Measurements from ENCODE around the gene P4HB.

P4HB gene

GRCh38 chr17:81810892-81811704 is 49.2 kb downstream of the P4HB start:
- POLR2A ChIA-PET (ENCODE audit: low non-redundant PET) = no interaction called here
- no peak for DNase-seq (ENCODE audit: low spot score)
- H3K27ac ChIP-seq = no peak overlapping the region
- TF ChIP-seq CTCF (conservative IDR thresholded peaks at IDR 0.05; ENCODE audit: low read depth) = no peak
- CTCF ChIA-PET = interaction anchor here (1.4 kb wide), 1 partner anchor 11 kb away, joined by 3 read pairs; no protein-coding TSS in a partner anchor

- DNase-seq (ENCODE audit: low spot score) = no peak
- H3K27ac ChIP-seq = no peak overlapping the region
- CTCF ChIA-PET = no interaction called here
- POLR2A ChIA-PET (ENCODE audit: low non-redundant PET) = no interaction called here
- TF ChIP-seq CTCF (conservative IDR thresholded peaks at IDR 0.05; ENCODE audit: low read depth) = no peak
Measured at GRCh38 chr17:81810476-81810875, 49.9 kb downstream of the P4HB start.

GRCh38 chr17:81809556-81809998 is 50.8 kb downstream of the P4HB start:
- no peak overlapping the region for H3K27ac ChIP-seq
- POLR2A ChIA-PET (ENCODE audit: low non-redundant PET) = no interaction called here
- CTCF ChIA-PET = no interaction called here
- no peak for TF ChIP-seq CTCF (conservative IDR thresholded peaks at IDR 0.05; ENCODE audit: low read depth)
- no peak for DNase-seq (ENCODE audit: low spot score)

- TF ChIP-seq CTCF (conservative IDR thresholded peaks at IDR 0.05; ENCODE audit: low read depth) = 0 out of 2 replicates have a peak, but pooled peaks have one; percentile 11
- CTCF ChIA-PET = interaction anchor here (0.7 to 1.0 kb wide), 2 partner anchors 73 to 382 kb away, joined by 3 read pairs; no protein-coding TSS in a partner anchor
Measured at GRCh38 chr17:81808778-81809555, 51.4 kb downstream of the P4HB start.

GRCh38 chr17:81807839-81808238 is 52.5 kb downstream of the P4HB start:
- no peak for DNase-seq (ENCODE audit: low spot score)
- no peak for TF ChIP-seq CTCF (conservative IDR thresholded peaks at IDR 0.05; ENCODE audit: low read depth)
- ChIA-PET CTCF (interaction anchor here (0.5 to 1.0 kb wide), 4 partner anchors 18 to 383 kb away, joined by 3 read pairs; no protein-coding TSS in a partner anchor), POLR2A (ENCODE audit: low non-redundant PET) (no interaction called here)
- H3K27ac ChIP-seq = no peak overlapping the region

More at GRCh38 chr17:81808778-81809555, 51.4 kb downstream of the P4HB start:
- DNase-seq (ENCODE audit: low spot score) = no peak
- POLR2A ChIA-PET (ENCODE audit: low non-redundant PET) = no interaction called here
- H3K27ac ChIP-seq = no peak overlapping the region

GRCh38 chr17:81807210-81807719 is 53.1 kb downstream of the P4HB start:
- POLR2A ChIA-PET (ENCODE audit: low non-redundant PET) = no interaction called here
- DNase-seq (ENCODE audit: low spot score) = no peak

More at GRCh38 chr17:81807210-81807719, 53.1 kb downstream of the P4HB start:
- H3K27ac ChIP-seq = no peak overlapping the region
- TF ChIP-seq CTCF (conservative IDR thresholded peaks at IDR 0.05; ENCODE audit: low read depth) = no peak
- CTCF ChIA-PET = interaction anchor here (1.0 kb wide), 1 partner anchor 18 kb away, joined by 3 read pairs; no protein-coding TSS in a partner anchor
